H1 (cell line): ENCODE results near the gene PDZD4.

Experiments used
- CTBP2 ChIP-seq: IDR thresholded peaks from 2 replicates; pipeline ENCODE4 v1.7.0; 2011; ENCODE audit warnings: borderline replicate concordance, mild to moderate bottlenecking, moderate library complexity, mixed read lengths, low read length; ENCODE audit not compliant: insufficient read depth, insufficient read length
- POLR2AphosphoS5 ChIP-seq: IDR thresholded peaks from 2 replicates; pipeline ENCODE4 v1.6.1; 2011; ENCODE audit warnings: low read depth, low read length

DNA sequence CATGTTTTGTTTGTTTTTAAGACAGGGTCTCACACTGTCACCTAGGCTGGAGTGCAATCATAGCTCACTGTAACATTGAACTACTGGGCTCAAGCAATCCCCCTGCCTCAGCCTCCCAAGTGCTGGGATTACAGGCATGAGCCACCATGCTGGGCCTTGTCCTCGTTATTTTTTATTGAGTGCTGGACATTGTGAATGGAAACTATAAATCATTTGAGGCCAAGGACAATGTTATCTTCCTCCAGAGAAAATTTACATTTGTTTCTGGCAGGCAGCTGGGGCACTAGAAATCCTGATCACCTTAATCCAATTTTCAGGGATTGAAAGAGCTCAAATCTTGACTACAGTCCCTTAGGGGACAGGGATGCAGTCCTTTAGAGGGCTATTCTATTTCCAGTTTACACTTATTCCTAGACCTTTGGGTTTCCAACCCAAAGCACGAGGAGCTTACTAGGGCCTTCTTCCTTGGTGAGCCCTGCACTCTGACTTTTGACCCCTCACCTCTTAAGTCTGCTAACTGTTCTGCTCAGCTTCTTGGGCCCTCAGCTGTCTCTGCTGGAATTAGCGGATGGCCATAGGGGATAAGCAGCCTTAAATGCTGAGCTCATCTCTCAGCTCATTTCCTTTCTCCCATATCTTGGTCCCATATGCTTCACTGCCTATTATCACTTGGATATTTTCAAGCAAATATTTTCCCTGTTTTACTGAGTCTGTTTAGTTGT, 23.0 kb upstream of the PDZD4 start:
- no peak for TF ChIP-seq CTBP2
- TF ChIP-seq POLR2AphosphoS5 = no peak
